ENCODE data around the gene LARGE2. TPM values are rescaled to one million over a fixed set of nuclear protein-coding genes. Genes with fewer than 3 reads are reported as not detected.

The LARGE2 gene
- total RNA-seq, 4 donors from 2014 or later, result 0.55 to 1.3 (median 0.60) TPM; not detected in 1

DNA sequence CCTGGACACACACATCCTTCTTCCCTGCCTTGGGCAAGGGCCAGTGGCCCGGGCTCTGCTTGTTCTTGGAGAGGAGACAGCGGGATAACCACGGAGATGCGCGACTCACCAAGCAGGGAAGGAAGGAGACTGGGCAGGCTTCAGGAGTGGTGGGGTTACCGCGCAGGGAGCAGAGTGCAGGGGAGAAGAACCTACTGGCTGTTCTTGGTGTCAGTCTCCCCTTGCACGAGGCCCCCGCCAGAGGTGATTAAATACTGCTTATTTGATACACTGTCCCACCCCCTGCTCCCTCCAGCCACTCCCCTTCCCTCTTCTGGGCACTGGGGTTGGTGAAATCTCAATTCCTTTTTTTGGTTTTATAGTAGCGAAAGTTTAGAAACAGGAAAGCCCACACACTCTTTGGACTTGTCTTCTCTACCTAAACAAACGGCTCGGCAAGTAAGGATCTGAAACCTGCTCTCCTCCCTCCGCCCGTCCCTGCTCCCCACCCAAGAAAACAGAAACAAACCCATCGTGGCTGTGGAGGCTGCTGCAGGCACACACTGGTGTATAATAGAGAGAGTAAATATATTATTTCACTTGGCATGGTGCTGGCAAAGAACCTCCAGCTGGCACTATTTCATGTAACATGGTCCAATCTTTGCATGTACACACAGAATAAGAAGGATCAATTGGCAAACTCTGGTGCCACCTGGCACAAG, 10.8 kb downstream of the LARGE2 start:
- H3K27ac ChIP-seq, result no peak overlapping the region

DNA sequence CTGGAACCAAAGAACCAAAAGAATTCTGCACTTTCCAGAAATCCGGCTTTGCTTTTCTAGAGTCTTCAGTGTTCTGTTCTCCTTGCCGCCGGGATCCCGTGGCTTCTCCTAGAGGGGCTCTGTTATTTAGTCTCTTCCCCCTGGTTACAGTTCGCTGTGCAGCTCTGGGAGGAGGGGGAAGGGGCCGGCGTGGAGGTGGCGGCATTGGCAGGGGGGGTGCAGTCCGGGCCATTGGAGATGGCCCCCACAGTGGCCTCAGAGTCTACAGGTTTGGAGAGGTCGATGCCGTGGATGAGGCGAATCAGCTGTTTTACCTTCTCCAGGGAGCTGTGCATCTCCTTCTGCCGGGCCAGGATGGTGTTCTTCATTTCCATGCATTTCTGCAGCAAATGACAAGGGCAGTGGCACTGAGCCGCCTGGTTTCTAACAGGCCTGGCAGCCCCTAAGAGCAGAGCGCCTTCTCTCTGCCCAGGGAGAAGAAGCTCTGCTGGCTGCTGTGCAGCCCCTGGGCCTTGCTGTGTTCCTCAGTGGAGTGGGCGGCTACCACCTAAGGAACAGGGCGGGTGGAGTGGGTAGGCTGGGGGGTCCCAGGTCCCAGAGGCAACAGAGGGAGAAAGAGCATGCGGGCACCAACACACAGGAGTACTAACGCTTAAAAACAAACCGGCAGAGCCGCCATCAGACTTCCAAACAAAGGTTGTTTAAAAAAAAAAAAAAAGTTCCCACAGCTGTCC, 11.6 kb downstream of the LARGE2 start:
- in situ Hi-C loops (cut with MboI; ENCODE audit: low pct_ligation_motif_present in 1 of 4, low pct_unique_long_range_greater_than_20kb in 1 of 4, low sequenced_read_pairs in 3 of 4), result no loop called here
- TF ChIP-seq, protein P1, sequence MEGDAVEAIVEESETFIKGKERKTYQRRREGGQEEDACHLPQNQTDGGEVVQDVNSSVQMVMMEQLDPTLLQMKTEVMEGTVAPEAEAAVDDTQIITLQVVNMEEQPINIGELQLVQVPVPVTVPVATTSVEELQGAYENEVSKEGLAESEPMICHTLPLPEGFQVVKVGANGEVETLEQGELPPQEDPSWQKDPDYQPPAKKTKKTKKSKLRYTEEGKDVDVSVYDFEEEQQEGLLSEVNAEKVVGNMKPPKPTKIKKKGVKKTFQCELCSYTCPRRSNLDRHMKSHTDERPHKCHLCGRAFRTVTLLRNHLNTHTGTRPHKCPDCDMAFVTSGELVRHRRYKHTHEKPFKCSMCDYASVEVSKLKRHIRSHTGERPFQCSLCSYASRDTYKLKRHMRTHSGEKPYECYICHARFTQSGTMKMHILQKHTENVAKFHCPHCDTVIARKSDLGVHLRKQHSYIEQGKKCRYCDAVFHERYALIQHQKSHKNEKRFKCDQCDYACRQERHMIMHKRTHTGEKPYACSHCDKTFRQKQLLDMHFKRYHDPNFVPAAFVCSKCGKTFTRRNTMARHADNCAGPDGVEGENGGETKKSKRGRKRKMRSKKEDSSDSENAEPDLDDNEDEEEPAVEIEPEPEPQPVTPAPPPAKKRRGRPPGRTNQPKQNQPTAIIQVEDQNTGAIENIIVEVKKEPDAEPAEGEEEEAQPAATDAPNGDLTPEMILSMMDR (IDR thresholded peaks at IDR 0.05), result no peak
- TF ChIP-seq POLR2A (IDR thresholded peaks at IDR 0.05) (no peak), EP300 (IDR thresholded peaks at IDR 0.05; ENCODE audit: low read depth) (no peak), POLR2AphosphoS5 (IDR thresholded peaks at IDR 0.05) (no peak)
- Histone ChIP-seq H3K27ac (no peak overlapping the region), H3K9me3 (no peaks in the 10 kb centered on the region), H3K4me3 (no peak overlapping the region), H3K4me1 (peaks cover 7 to 14% (median 11%) of the 10 kb centered on the region in 4 donors), H3K36me3 (peaks cover 0 to 37% (median 15%) of the 10 kb centered on the region in 4 donors), H3K27me3 (no peaks in the 10 kb centered on the region)
- intact Hi-C loops (cut with DNase I; ENCODE audit: low total_unique reads), result no loop called here
- no peak for DNase-seq
- 87 to 89% methylated on average over 6 to 21 of the region's 21 CpGs for WGBS, 2 donors (ENCODE audit: low coverage in 1 of 2)

More for the DNA sequence above, 10.8 kb downstream of the LARGE2 start:
- in situ Hi-C loops (cut with MboI; ENCODE audit: low pct_ligation_motif_present in 1 of 4, low pct_unique_long_range_greater_than_20kb in 1 of 4, low sequenced_read_pairs in 3 of 4), result no loop called here
- TF ChIP-seq EP300 (IDR thresholded peaks at IDR 0.05; ENCODE audit: low read depth), result no peak
- TF ChIP-seq, protein P1 (IDR thresholded peaks at IDR 0.05), result no peak
- TF ChIP-seq POLR2AphosphoS5 (IDR thresholded peaks at IDR 0.05), result no peak
- no peak for TF ChIP-seq POLR2A (IDR thresholded peaks at IDR 0.05)
- Histone ChIP-seq H3K4me1 (peaks cover 7 to 14% (median 11%) of the 10 kb centered on the region in 4 donors), H3K36me3 (peaks cover 0 to 37% (median 15%) of the 10 kb centered on the region in 4 donors), H3K9me3 (no peaks in the 10 kb centered on the region), H3K4me3 (no peak overlapping the region), H3K27me3 (no peaks in the 10 kb centered on the region)
- intact Hi-C loops (cut with DNase I; ENCODE audit: low total_unique reads), result no loop called here
- DNase-seq, result no peak
- 72 to 77% methylated on average over 6 to 15 of the region's 15 CpGs for WGBS, 2 donors (ENCODE audit: low coverage in 1 of 2)

DNA sequence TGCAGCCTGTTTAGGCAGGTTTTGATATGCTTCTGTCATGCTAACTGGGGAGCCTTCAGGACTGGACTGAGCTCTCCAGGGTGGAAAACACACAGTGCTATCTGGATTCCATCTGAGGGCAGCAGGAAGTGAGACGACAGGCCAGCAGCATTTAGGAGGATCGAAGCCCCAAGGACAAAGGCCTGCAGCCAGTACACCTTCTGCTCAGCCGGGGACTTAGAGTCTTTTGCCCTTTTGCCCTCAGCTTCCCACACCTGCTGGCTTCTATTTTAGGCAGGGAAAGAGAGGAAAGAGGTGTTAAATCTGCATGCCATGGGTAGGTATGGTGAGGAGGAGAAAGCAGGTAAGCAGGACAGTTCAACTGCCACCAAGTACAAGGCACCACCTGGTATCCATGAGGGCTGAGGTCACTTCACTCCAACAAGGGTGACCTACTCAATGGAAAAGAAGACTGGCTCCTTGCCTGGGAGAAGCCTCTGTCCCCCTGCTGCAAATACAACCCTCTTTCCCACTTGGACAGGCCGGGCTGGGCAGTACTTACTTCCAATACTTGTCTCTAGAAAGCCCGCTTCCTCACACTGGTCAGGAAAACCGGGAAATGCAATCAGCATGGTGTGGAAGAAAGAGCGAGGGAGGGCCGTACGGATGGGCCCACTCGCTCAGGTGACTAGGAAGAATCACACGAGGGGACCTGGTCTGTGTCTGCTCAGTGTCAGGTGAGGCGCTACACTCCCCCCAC, 12.3 kb downstream of the LARGE2 start:
- TF ChIP-seq, protein P1 (IDR thresholded peaks at IDR 0.05), result no peak
- no peak for TF ChIP-seq POLR2A (IDR thresholded peaks at IDR 0.05)
- TF ChIP-seq POLR2AphosphoS5 (IDR thresholded peaks at IDR 0.05), result no peak
- no peak for TF ChIP-seq EP300 (IDR thresholded peaks at IDR 0.05; ENCODE audit: low read depth)
- in situ Hi-C loops (cut with MboI; ENCODE audit: low pct_ligation_motif_present in 1 of 4, low pct_unique_long_range_greater_than_20kb in 1 of 4, low sequenced_read_pairs in 3 of 4), result no loop called here
- Histone ChIP-seq H3K36me3 (peaks cover 0 to 37% (median 15%) of the 10 kb centered on the region in 4 donors), H3K4me3 (no peak overlapping the region), H3K27ac (no peak overlapping the region), H3K4me1 (peaks cover 7 to 10% (median 9%) of the 10 kb centered on the region in 4 donors), H3K27me3 (no peaks in the 10 kb centered on the region), H3K9me3 (no peaks in the 10 kb centered on the region)
- no peak for DNase-seq
- 83% methylated on average over 12 of the region's 12 CpGs; no CpG with 5 or more reads in 1 of the 2 donors for WGBS, 2 donors (ENCODE audit: low coverage in 1 of 2)
- intact Hi-C loops (cut with DNase I; ENCODE audit: low total_unique reads), result no loop called here

Measured in transverse colon (tissue), 4 donors.